H9 (cell line): Measurements from ENCODE around the gene CPXM2. TPM values are rescaled to one million over a fixed set of nuclear protein-coding genes. Genes with fewer than 3 reads are reported as not detected.

ENCODE experiments used
- DNase-seq: peaks from one replicate; pipeline ENCODE4 v3.0.0-alpha.2; 2017
- H2AFZ ChIP-seq: one replicate; pipeline ENCODE4 v1.6.1; 2013; ENCODE audit warnings: mild to moderate bottlenecking, low read length, control low read depth, moderate library complexity
- H2AK5ac ChIP-seq: 2 replicates; pipeline ENCODE4 v1.6.1; 2013; ENCODE audit warnings: low read length, control low read depth, mixed read lengths; ENCODE audit not compliant: insufficient read length
- H2BK120ac ChIP-seq: one replicate; pipeline ENCODE4 v1.6.1; 2013; ENCODE audit warnings: low read depth, mild to moderate bottlenecking, low read length, control low read depth, inconsistent platforms; ENCODE audit not compliant: poor library complexity, severe bottlenecking
- H2BK12ac ChIP-seq: 2 replicates; pipeline ENCODE4 v1.6.1; 2013; ENCODE audit warnings: low read length, control low read depth, mixed read lengths, low read depth; ENCODE audit not compliant: insufficient read length
- H2BK15ac ChIP-seq: 2 replicates; pipeline ENCODE4 v1.6.1; 2013; ENCODE audit warnings: low read depth, low read length, control low read depth
- H2BK20ac ChIP-seq: one replicate; pipeline ENCODE4 v1.6.1; 2013; ENCODE audit warnings: low read depth, mild to moderate bottlenecking, low read length, control low read depth, inconsistent platforms; ENCODE audit not compliant: poor library complexity, severe bottlenecking
- H2BK5ac ChIP-seq: 2 replicates; pipeline ENCODE4 v1.6.1; 2013; ENCODE audit warnings: low read length, control low read depth, mixed read lengths; ENCODE audit not compliant: insufficient read length
- H3K14ac ChIP-seq: 2 replicates; pipeline ENCODE4 v1.6.1; 2013; ENCODE audit warnings: low read length, control low read depth; ENCODE audit not compliant: insufficient read depth
- H3K18ac ChIP-seq: 2 replicates; pipeline ENCODE4 v1.6.1; 2013; ENCODE audit warnings: low read depth, mild to moderate bottlenecking, mixed read lengths, low read length, control low read depth; ENCODE audit not compliant: insufficient read length
- H3K23ac ChIP-seq: 2 replicates; pipeline ENCODE4 v1.6.1; 2013; ENCODE audit warnings: low read length, control low read depth, mixed read lengths, low read depth; ENCODE audit not compliant: insufficient read length
- H3K23me2 ChIP-seq: 2 replicates; pipeline ENCODE4 v1.6.1; 2013; ENCODE audit warnings: low read depth, mild to moderate bottlenecking, mixed read lengths, low read length, control low read depth; ENCODE audit not compliant: insufficient read length, poor library complexity, severe bottlenecking
- H3K27ac ChIP-seq: 2 replicates; pipeline ENCODE4 v1.5.1; 2013; ENCODE audit warnings: low read length, control low read depth, mixed read lengths, low read depth; ENCODE audit not compliant: insufficient read length
- H3K27me3 ChIP-seq: 2 replicates; pipeline ENCODE4 v1.6.1; 2013; ENCODE audit warnings: low read length, control low read depth, inconsistent platforms; ENCODE audit not compliant: insufficient read depth
- H3K4ac ChIP-seq: 2 replicates; pipeline ENCODE4 v1.6.1; 2013; ENCODE audit warnings: low read depth, mild to moderate bottlenecking, control low read depth, inconsistent platforms, low read length, moderate library complexity
- H3K4me1 ChIP-seq: 2 replicates; pipeline ENCODE4 v1.6.1; 2013; ENCODE audit warnings: low read length, control low read depth, inconsistent platforms; ENCODE audit not compliant: insufficient read depth
- H3K4me2 ChIP-seq: 2 replicates; pipeline ENCODE4 v1.6.1; 2013; ENCODE audit warnings: low read length, control low read depth, mixed read lengths; ENCODE audit not compliant: insufficient read length, insufficient read depth
- H3K56ac ChIP-seq: 2 replicates; pipeline ENCODE4 v1.6.1; 2013; ENCODE audit warnings: low read depth, mild to moderate bottlenecking, mixed read lengths, low read length, control low read depth; ENCODE audit not compliant: insufficient read length
- H3K79me1 ChIP-seq: 2 replicates; pipeline ENCODE4 v1.6.1; 2013; ENCODE audit warnings: low read depth, mild to moderate bottlenecking, moderate library complexity, low read length, control low read depth, inconsistent platforms; ENCODE audit not compliant: insufficient read depth, poor library complexity, severe bottlenecking
- H3K79me2 ChIP-seq: 2 replicates; pipeline ENCODE4 v1.6.1; 2013; ENCODE audit warnings: low read length, control low read depth, inconsistent platforms; ENCODE audit not compliant: insufficient read depth
- H3K9ac ChIP-seq: 2 replicates; pipeline ENCODE4 v1.6.1; 2013; ENCODE audit warnings: low read length, control low read depth, mixed read lengths; ENCODE audit not compliant: insufficient read length; ENCODE audit errors: extremely low read depth
- H3K9me3 ChIP-seq: one replicate; pipeline ENCODE4 v1.6.1; 2013; ENCODE audit warnings: low read depth, low read length, inconsistent platforms; ENCODE audit not compliant: control insufficient read depth
- H3T11ph ChIP-seq: one replicate; pipeline ENCODE4 v1.6.1; 2013; ENCODE audit warnings: mild to moderate bottlenecking, low read length, control low read depth, inconsistent platforms
- H4K20me1 ChIP-seq: one replicate; pipeline ENCODE4 v1.6.1; 2013; ENCODE audit not compliant: control insufficient read depth, insufficient read length, insufficient read depth
- H4K5ac ChIP-seq: 2 replicates; pipeline ENCODE4 v1.6.1; 2013; ENCODE audit warnings: low read depth, mild to moderate bottlenecking, mixed read lengths, low read length, control low read depth; ENCODE audit not compliant: insufficient read length
- H4K8ac ChIP-seq: replicated peaks from 2 replicates; pipeline ENCODE4 v1.6.1; 2013; ENCODE audit warnings: low read length, control low read depth, mixed read lengths, low read depth; ENCODE audit not compliant: insufficient read length
- H4K91ac ChIP-seq: 2 replicates; pipeline ENCODE4 v1.6.1; 2013; ENCODE audit warnings: low read depth, mild to moderate bottlenecking, moderate library complexity, mixed read lengths, low read length, control low read depth; ENCODE audit not compliant: insufficient read length
- H3K27ac Mint-ChIP-seq, 3 experiments: 2 replicates in 2 of 3; 3 replicates in 1 of 3; pipeline ENCODE4 v1.8.0; 2020 to 2021; ENCODE audit warnings: mixed read lengths in 3 of 3, mild to moderate bottlenecking in 1 of 3, moderate library complexity in 1 of 3
- H3K27me3 Mint-ChIP-seq: 2 replicates; pipeline ENCODE4 v1.8.0; 2021; ENCODE audit warnings: low read depth, mild to moderate bottlenecking, moderate library complexity, mixed read lengths
- H3K36me3 Mint-ChIP-seq, 3 experiments: 2 replicates in 2 of 3; 3 replicates in 1 of 3; pipeline ENCODE4 v1.8.0; 2020 to 2021; ENCODE audit warnings: low read depth in 3 of 3, mixed read lengths in 3 of 3; ENCODE audit not compliant: insufficient read depth in 1 of 3
- H3K4me1 Mint-ChIP-seq, 2 experiments: 2 replicates each; pipeline ENCODE4 v1.8.0; 2020; ENCODE audit warnings: mixed read lengths in 2 of 2
- H3K4me3 Mint-ChIP-seq, 2 experiments: 2 replicates in 1 of 2; 3 replicates in 1 of 2; pipeline ENCODE4 v1.8.0; 2020 to 2021; ENCODE audit warnings: mild to moderate bottlenecking in 2 of 2, mixed read lengths in 2 of 2, moderate library complexity in 1 of 2
- H3K9me3 Mint-ChIP-seq, 2 experiments: 2 replicates in 1 of 2; 3 replicates in 1 of 2; pipeline ENCODE4 v1.8.0; 2020; ENCODE audit warnings: mild to moderate bottlenecking in 2 of 2, mixed read lengths in 2 of 2, moderate library complexity in 1 of 2
- WGBS: extraction: QIAGEN DNeasy Blood & Tissue Kit; methylation state at CpG from one replicate; pipeline ENCODE4 v1.1.7; 2013; ENCODE audit warnings: missing lambda C conversion rate, low lambda C conversion rate, mixed read lengths; ENCODE audit not compliant: insufficient read length; ENCODE audit errors: extremely low coverage; 5-methylcytosine and 5-hydroxymethylcytosine counted together
- total RNA-seq: library from RNA; stranded (reverse); gene quantifications from 2 replicates; pipeline ENCODE4 v1.2.1, GENCODE V29; 2021
- TF ChIP-seq, protein P1 (sequence below): fragments of 200-600 bp; sonication (generic); conservative IDR thresholded peaks from 3 replicates; pipeline ENCODE4 v1.8.0; 2021; ENCODE audit warnings: antibody characterized with exemption, mild to moderate bottlenecking

CPXM2 gene
- total RNA-seq, 1 experiment from 2014 or later, result 1.7 TPM

DNA sequence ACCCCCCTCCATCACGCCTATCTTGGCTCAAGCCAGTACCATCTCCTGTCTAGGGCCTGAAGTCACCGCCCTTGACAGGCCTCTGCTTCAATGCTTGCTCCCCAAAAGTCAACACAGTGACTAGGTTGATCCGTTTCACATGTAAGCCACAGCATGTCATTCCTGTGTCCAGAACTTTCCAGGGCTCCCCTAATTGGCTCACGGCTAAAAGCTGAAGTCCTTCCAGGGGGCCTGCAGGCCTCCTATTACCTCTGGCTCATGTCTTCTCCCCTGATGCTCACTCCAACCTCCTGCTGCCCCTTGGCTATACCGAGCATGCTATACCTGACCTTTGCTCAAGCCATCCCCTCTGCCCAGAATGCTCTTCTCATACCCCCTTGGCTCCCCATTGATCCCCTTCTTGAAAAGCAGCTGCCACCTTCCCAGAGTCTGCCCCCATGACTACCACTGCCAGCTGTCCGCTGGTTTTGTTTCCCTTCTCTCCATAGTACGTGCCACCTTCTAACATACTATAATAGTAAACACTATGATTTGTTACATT, 39.1 kb downstream of the CPXM2 start:
- H3K23me2 ChIP-seq, result no peaks in the 10 kb centered on the region
- H2BK15ac ChIP-seq, result no peak overlapping the region
- TF ChIP-seq, protein P1, sequence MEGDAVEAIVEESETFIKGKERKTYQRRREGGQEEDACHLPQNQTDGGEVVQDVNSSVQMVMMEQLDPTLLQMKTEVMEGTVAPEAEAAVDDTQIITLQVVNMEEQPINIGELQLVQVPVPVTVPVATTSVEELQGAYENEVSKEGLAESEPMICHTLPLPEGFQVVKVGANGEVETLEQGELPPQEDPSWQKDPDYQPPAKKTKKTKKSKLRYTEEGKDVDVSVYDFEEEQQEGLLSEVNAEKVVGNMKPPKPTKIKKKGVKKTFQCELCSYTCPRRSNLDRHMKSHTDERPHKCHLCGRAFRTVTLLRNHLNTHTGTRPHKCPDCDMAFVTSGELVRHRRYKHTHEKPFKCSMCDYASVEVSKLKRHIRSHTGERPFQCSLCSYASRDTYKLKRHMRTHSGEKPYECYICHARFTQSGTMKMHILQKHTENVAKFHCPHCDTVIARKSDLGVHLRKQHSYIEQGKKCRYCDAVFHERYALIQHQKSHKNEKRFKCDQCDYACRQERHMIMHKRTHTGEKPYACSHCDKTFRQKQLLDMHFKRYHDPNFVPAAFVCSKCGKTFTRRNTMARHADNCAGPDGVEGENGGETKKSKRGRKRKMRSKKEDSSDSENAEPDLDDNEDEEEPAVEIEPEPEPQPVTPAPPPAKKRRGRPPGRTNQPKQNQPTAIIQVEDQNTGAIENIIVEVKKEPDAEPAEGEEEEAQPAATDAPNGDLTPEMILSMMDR, result no peak
- H3K18ac ChIP-seq, result no peak overlapping the region
- H3K27ac Mint-ChIP-seq, result no peak overlapping the region
- no peak overlapping the region for H2AFZ ChIP-seq
- H3K4me1 Mint-ChIP-seq, result no peaks in the 10 kb centered on the region
- H2BK20ac ChIP-seq, result no peak overlapping the region
- no peak overlapping the region for H3K9ac ChIP-seq
- H4K20me1 ChIP-seq, result no peaks in the 10 kb centered on the region
- no peak overlapping the region for H3T11ph ChIP-seq
- no peak overlapping the region for H4K8ac ChIP-seq
- no CpG with 5 or more reads among the region's 7 CpGs for WGBS
- no peak overlapping the region for H2BK120ac ChIP-seq
- H3K27me3 ChIP-seq, result no peaks in the 10 kb centered on the region
- no peaks in the 10 kb centered on the region for H3K9me3 ChIP-seq
- no peak overlapping the region for H3K56ac ChIP-seq
- H3K79me1 ChIP-seq, result no peaks in the 10 kb centered on the region
- H3K79me2 ChIP-seq, result no peaks in the 10 kb centered on the region
- no peak overlapping the region for H4K91ac ChIP-seq
- no peak overlapping the region for H3K27ac ChIP-seq
- H3K14ac ChIP-seq, result no peak overlapping the region
- no peak overlapping the region for H2BK5ac ChIP-seq
- no peaks in the 10 kb centered on the region for H3K36me3 Mint-ChIP-seq
- H3K9me3 Mint-ChIP-seq, result no peaks in the 10 kb centered on the region
- H4K5ac ChIP-seq, result no peak overlapping the region
- H3K4me1 ChIP-seq, result no peaks in the 10 kb centered on the region
- no peak overlapping the region for H2AK5ac ChIP-seq
- no peak for DNase-seq
- H2BK12ac ChIP-seq, result no peak overlapping the region
- H3K4me2 ChIP-seq, result no peak overlapping the region
- no peaks in the 10 kb centered on the region for H3K27me3 Mint-ChIP-seq
- H3K4me3 Mint-ChIP-seq, result no peak overlapping the region
- H3K4ac ChIP-seq, result no peak overlapping the region
- H3K23ac ChIP-seq, result no peak overlapping the region
